HUES64 (cell line): ENCODE data around the gene SCAF4.
A peak's percentile ranks its signal among the peaks of the same experiment; 100 is the strongest.

Source experiments
- H3K27ac ChIP-seq: 2 replicates; pipeline ENCODE4 v1.7.0; 2013; ENCODE audit warnings: low read depth, low read length, inconsistent platforms
- H3K27me3 ChIP-seq: 2 replicates; pipeline ENCODE4 v1.6.1; 2013; ENCODE audit warnings: mild to moderate bottlenecking, low read length; ENCODE audit not compliant: insufficient read depth
- H3K36me3 ChIP-seq: 2 replicates; pipeline ENCODE4 v1.6.1; 2013; ENCODE audit warnings: mild to moderate bottlenecking, low read length; ENCODE audit not compliant: insufficient read depth
- H3K4me1 ChIP-seq: 2 replicates; pipeline ENCODE4 v1.6.1; 2013; ENCODE audit warnings: mild to moderate bottlenecking, low read length, moderate library complexity; ENCODE audit not compliant: insufficient read depth
- H3K4me3 ChIP-seq: 2 replicates; pipeline ENCODE4 v1.5.1; 2013; ENCODE audit warnings: mild to moderate bottlenecking, low read length, moderate library complexity
- H3K9ac ChIP-seq: 2 replicates; pipeline ENCODE4 v1.6.1; 2013; ENCODE audit warnings: mild to moderate bottlenecking, low read depth, low read length
- H3K9me3 ChIP-seq: 2 replicates; pipeline ENCODE4 v1.6.1; 2013; ENCODE audit warnings: low read depth, low read length; ENCODE audit not compliant: insufficient read depth
- WGBS: fragments of 150-250, 120-280 bp; methylation state at CpG from one replicate; pipeline ENCODE4 v1.1.7; 2013; ENCODE audit warnings: missing lambda C conversion rate; 5-methylcytosine and 5-hydroxymethylcytosine counted together

SCAF4 gene

DNA sequence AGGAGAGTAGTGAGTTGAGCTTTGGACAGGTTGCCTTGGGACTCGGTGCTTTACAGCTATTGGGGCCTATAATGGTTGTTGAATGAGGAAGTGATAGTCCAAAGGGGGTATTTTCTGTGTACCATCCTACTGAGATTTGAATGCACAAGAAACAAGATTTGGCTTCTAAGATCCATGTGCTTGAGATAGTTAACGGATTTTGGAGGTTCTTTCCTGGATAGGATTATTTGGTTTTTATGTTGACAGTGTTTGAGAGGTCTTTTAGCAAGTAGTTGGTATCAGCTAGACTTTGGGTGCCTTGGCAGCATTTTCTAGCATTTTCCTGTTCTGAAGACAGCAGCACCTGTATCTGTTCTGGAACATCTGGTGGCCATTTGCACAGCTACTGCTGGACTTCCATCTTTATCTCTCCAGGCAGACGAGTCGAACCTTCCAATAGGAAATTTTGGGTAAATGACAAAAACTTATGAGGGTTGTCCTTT is 3.6 kb upstream of the SCAF4 start:
- Histone ChIP-seq H3K4me1 (peaks cover 11% of the 10 kb centered on the region), H3K9me3 (no peaks in the 10 kb centered on the region), H3K9ac (no peak overlapping the region), H3K4me3 (no peak overlapping the region), H3K27ac (no peak overlapping the region), H3K36me3 (no peaks in the 10 kb centered on the region), H3K27me3 (no peaks in the 10 kb centered on the region)
- 92% methylated on average over 4 of the region's 4 CpGs for WGBS

DNA sequence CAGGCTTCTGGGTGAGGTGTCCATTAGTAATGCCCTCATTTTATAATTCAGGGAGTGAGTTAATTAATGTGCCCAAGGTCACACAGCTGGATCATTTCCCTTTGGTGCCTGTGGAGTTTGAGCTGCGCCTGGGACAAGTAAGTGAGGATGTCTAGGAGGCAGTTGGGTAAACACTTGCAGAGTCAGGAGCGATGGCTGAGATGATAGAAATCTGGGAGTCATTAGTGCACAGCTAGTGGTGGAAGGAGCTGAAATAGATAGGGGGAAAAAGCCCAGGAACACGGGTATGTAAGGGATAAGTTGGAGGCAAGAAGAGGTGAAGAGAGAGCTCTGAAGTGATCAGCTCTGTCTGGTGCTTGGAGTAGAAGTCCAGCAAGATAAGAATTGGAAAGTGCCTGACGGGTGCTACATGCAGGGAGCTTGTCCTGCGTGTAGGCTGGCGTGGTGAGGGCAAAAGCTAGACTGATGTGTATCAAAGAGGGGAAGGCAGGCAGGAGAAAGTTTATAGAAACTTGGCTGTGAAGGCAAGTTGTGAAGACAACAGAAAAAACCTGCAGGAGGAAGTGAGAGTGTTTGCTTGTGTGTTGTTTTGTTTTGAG is 1.7 kb upstream of the SCAF4 start:
- H3K27ac ChIP-seq = no peak overlapping the region
- H3K9me3 ChIP-seq = no peaks in the 10 kb centered on the region
- no peaks in the 10 kb centered on the region for H3K36me3 ChIP-seq
- WGBS = 82% methylated on average over 6 of the region's 6 CpGs
- peaks cover 26% of the 10 kb centered on the region for H3K4me1 ChIP-seq
- H3K27me3 ChIP-seq = no peaks in the 10 kb centered on the region
- H3K4me3 ChIP-seq = no peak overlapping the region
- no peak overlapping the region for H3K9ac ChIP-seq

GRCh38 chr21:31732597-31733550 is 956 bp upstream of the SCAF4 start:
- Histone ChIP-seq H3K9ac (peak overlapping the region; percentile 98), H3K9me3 (no peaks in the 10 kb centered on the region), H3K4me1 (peaks cover 31% of the 10 kb centered on the region), H3K4me3 (peak overlapping the region; percentile 91), H3K27me3 (no peaks in the 10 kb centered on the region), H3K27ac (peak overlapping the region; percentile 98), H3K36me3 (no peaks in the 10 kb centered on the region)
- 44% methylated on average over 20 of the region's 20 CpGs for WGBS

DNA sequence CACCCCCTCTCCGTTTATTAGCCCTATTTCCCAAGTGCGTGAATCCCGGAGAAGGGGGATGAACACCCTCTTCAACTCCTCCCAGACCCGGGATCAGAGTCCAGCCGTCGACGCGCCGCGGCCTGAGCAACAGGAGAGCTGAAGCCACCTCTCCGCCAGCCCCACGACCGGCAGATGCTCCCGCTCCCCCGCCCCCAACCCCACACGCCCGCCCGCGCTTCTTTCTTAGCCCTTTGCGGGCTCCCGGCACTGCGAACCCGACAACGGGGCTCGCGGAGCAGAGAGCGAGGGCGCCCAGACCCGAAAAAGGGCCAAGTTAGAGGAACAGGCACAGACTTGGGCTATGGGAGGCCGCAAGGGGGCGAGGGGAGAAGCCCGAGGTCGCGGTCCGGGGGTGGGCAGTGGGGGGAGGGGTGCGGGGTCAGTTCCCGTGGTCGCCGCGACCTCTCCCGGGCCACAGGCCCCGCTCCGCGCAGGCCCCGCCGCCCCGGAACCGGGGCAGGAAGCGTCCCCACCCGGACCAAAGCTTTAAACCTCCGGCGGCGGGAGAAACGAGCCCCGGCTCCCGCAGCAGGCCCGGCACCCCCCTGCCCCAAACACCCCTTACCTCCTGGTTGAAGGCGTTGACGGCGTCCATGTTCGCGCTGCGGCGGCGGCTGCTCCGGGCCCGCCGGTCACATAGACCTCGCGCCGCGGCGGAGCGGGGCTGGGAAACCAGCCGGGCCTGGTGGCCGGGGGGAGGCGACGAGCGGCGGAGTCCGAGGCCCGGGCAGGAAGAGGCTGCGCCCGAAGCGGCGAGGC is 662 bp downstream of the SCAF4 start:
- under 1% methylated on average over 86 of the region's 86 CpGs for WGBS
- Histone ChIP-seq H3K9ac (peak overlapping the region; percentile 98), H3K27me3 (no peaks in the 10 kb centered on the region), H3K4me3 (peak overlapping the region; percentile 91), H3K4me1 (peaks cover 31% of the 10 kb centered on the region), H3K27ac (peak overlapping the region; percentile 97), H3K36me3 (peaks cover 12% of the 10 kb centered on the region; the same call in 1 of the 2 replicates), H3K9me3 (no peaks in the 10 kb centered on the region)

DNA sequence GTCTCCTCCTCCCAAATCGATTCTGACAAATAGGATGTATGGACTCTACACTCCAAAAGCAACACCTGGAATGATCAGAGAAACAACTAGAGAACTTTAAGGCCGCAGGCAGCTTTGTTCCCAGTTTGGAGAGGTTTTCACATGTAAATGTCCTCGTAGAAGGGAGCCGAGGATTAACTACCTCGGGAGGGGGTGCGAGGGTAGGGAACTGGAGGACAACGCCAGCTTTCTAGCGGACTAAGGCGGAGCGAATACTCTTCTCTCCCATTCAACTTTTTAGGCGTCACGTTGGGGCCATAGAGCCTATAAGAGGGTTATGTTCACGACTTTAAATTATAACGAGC is 1.2 kb downstream of the SCAF4 start:
- H3K27me3 ChIP-seq = no peaks in the 10 kb centered on the region
- peak overlapping the region; percentile 97 for H3K27ac ChIP-seq
- WGBS = under 1% methylated on average over 14 of the region's 14 CpGs
- H3K9me3 ChIP-seq = no peaks in the 10 kb centered on the region
- H3K4me3 ChIP-seq = peak overlapping the region; percentile 91
- H3K4me1 ChIP-seq = peaks cover 31% of the 10 kb centered on the region
- peak overlapping the region; percentile 98 for H3K9ac ChIP-seq
- peaks cover 12% of the 10 kb centered on the region; the same call in 1 of the 2 replicates for H3K36me3 ChIP-seq

DNA sequence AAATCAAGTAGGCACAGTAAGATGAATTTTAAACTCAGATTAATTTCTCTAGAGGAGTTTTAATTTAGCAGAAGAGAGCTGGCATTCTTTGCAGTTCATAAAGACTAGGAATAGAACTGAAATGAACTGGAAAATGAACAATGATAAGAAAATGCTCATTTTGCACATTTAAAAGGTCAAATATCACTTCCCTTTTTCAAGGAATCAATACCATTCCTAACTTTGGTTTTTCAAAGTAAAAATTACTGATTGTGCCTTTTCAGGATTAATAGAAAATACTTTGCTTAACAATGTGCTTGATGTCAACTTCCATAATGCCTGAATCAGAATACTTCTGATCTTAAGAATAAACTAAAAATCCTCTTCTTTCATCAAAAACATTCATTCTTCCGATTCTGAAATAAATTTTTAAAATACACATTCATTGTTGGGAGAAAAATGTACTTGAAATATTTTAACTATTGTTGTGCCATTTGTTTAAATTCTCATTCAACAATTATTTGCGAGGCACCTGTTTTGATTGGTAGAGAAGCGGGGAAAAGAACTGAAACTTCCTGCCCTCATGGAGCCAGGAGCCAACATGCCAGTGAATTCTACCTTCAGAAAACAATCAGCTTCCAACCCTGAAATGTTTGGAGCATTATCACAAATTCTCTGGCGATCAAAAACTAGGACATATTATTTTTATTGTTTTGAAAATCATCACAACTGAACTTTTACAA is 2.1 kb downstream of the SCAF4 start:
- H3K36me3 ChIP-seq = peaks cover 12% of the 10 kb centered on the region; the same call in 1 of the 2 replicates
- peak overlapping the region; percentile 97; the same call in 1 of the 2 replicates for H3K27ac ChIP-seq
- H3K9ac ChIP-seq = peak overlapping the region; percentile 98
- H3K9me3 ChIP-seq = no peaks in the 10 kb centered on the region
- 7% methylated on average over 2 of the region's 4 CpGs for WGBS
- H3K4me3 ChIP-seq = peak overlapping the region; percentile 91
- H3K27me3 ChIP-seq = no peaks in the 10 kb centered on the region
- H3K4me1 ChIP-seq = peaks cover 31% of the 10 kb centered on the region

DNA sequence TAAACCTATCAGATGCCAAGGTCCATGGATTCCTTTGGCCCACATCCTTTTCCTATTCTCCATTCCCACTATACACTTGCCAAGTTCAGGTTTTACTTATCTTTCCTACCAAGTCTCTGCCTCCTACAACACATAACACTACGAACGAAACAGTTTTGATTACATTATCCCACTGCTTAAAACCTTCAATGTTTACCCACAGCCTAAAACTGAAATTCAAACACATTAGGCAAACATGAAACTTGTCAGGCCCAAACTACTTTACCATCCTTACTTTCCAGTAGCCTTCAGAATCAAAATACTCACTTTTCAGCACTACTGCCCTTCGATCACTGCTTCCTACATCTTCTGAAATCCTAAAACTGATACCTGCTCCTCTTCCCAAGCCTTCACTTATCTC is 3.0 kb downstream of the SCAF4 start:
- 85% methylated on average over 3 of the region's 3 CpGs for WGBS
- peak overlapping the region; percentile 91 for H3K4me3 ChIP-seq
- H3K9me3 ChIP-seq = no peaks in the 10 kb centered on the region
- H3K27ac ChIP-seq = no peak overlapping the region
- no peaks in the 10 kb centered on the region for H3K27me3 ChIP-seq
- peaks cover 31% of the 10 kb centered on the region for H3K4me1 ChIP-seq
- H3K36me3 ChIP-seq = peaks cover 12% of the 10 kb centered on the region; the same call in 1 of the 2 replicates
- no peak overlapping the region for H3K9ac ChIP-seq

DNA sequence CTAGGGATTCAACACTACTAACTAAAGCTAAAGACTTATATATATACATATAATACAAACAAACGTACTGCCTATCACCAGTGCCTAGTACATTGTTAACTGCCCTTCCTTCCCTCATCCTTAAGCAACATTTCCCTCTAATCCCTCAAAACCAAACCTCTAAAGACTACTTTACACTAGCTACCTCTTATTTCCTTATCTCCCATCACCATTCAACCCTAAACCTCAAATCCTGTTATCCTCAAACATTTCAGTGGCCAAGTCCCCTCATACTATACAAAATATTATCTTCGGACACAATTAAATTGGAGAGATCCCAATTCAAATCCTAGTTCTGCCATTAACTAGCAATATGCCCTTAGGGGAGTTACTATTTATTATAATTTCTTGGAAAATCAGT is 3.7 kb downstream of the SCAF4 start:
- H3K4me1 ChIP-seq = peaks cover 29% of the 10 kb centered on the region
- H3K36me3 ChIP-seq = peaks cover 12% of the 10 kb centered on the region; the same call in 1 of the 2 replicates
- 90% methylated on average over 2 of the region's 2 CpGs for WGBS

DNA sequence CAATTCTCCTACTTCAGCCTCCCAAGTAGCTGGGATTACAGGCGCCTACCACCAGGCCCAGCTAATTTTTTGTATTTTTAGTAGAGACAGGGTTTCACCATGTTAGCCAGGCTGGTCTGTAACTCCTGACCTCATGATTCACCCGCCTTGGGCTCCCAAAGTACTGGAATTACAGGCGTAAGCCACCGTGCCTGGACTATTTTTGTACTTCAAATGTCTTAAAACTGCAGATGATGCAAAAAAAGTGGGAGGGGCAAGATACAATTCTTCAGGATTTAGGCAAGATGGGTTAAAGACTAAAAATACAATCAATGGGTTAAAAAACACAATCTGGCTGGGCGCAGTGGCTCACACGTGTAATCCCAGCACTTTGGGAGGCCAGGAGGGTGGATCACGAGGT is 4.7 kb downstream of the SCAF4 start:
- no peak overlapping the region for H3K4me3 ChIP-seq
- peaks cover 12% of the 10 kb centered on the region; the same call in 1 of the 2 replicates for H3K36me3 ChIP-seq
- 93% methylated on average over 7 of the region's 7 CpGs for WGBS
- peaks cover 20% of the 10 kb centered on the region for H3K4me1 ChIP-seq
- no peaks in the 10 kb centered on the region for H3K27me3 ChIP-seq
- H3K9me3 ChIP-seq = no peaks in the 10 kb centered on the region
- no peak overlapping the region for H3K9ac ChIP-seq
- no peak overlapping the region for H3K27ac ChIP-seq

More for the DNA sequence above, 3.7 kb downstream of the SCAF4 start:
- Histone ChIP-seq H3K9ac (no peak overlapping the region), H3K27ac (no peak overlapping the region), H3K27me3 (no peaks in the 10 kb centered on the region), H3K9me3 (no peaks in the 10 kb centered on the region), H3K4me3 (0 out of 2 replicates have a peak overlapping the region, but pooled peaks have one; percentile 91)

DNA sequence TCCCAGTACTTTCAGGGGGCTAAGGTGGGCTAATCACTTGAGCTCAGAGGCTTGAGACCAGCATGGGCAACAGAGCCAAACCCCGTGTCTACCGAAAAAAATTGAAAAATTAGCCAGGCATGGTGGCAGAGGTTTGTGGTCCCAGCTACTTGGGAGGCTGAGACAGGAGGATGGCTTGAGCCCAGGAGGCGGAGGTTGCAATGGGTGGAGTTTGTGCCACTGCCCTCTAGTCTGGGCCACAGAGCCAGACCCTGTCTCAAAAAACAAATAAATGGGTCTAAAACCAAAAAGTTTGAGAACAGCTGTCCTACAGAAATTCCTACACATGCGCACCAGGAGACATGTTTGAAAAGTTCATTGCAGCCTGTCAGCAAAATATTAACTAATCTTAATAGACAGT is 5.5 kb downstream of the SCAF4 start:
- Histone ChIP-seq H3K9me3 (no peaks in the 10 kb centered on the region), H3K9ac (no peak overlapping the region), H3K4me3 (no peak overlapping the region), H3K4me1 (peaks cover 23% of the 10 kb centered on the region), H3K36me3 (peaks cover 12% of the 10 kb centered on the region; the same call in 1 of the 2 replicates), H3K27ac (no peak overlapping the region), H3K27me3 (no peaks in the 10 kb centered on the region)
- WGBS = 96% methylated on average over 4 of the region's 4 CpGs
